IPS-18c (cell line): ENCODE measurements around the gene POLDIP3.
"Not testable (repeated sequence)": the region's sequence is repeated elsewhere in the genome, so short reads cannot be mapped to it uniquely, and the experiment has no call there.

Source experiments
- H3K4me3 ChIP-seq: 2 replicates; pipeline ENCODE4 v1.7.0; 2013; ENCODE audit warnings: low read depth, mild to moderate bottlenecking, low read length, moderate library complexity; ENCODE audit not compliant: insufficient read depth
- H3K9me3 ChIP-seq: one replicate; pipeline ENCODE4 v1.6.1; 2013; ENCODE audit warnings: mild to moderate bottlenecking, low read length, moderate library complexity; ENCODE audit not compliant: control insufficient read depth, insufficient read depth

The POLDIP3 gene

DNA sequence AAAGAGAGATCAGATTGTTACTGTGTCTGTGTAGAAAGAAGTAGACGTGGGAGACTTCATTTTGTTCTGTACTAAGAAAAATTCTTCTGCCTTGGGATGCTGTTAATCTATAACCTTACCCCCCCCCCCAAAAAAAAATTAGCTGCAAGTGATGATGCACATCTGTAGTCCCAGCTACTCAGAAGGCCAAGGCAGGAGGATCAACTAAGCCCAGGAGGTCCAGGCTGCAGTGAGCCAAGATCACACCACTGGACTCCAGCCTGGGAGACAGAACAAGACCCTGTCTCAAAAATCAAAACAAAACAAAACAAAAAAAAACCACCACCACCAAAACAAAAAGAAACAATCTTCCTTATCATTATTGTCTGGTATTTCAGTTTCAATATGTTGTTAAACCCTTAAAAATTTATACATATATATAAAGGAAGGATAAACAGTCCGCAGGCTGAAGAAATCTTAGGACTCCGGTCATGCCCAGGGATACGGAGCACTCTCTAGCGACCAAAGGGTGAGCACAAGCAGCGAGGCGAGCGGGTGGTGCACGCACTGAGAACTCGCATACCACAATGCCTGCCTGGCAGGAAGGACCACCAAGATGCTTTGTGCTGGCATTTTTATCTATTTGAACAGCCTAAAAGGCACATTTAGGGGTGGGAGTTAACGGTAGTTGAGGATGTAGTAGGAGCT is 6.4 kb downstream of the POLDIP3 start:
- Histone ChIP-seq H3K4me3 (no peak overlapping the region), H3K9me3 (peaks cover 4% of the 10 kb centered on the region)

DNA sequence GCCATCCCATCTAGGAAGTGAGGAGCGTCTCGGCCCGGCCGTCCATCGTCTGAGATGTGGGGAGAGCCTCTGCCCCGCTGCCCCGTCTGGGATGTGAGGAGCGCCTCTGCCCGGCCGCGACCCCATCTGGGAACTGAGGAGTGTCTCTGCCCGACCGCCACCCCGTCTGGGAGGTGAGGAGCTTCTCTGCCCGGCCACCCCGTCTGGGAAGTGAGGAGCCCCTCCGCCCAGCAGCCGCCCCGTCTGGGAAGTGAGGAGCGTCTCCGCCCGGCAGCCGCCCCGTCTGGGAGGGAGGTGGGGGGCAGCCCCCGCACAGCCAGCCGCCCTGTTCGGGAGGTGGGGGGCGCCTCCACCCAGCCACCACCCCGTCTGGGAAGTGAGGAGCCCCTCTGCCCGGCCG is 7.0 kb downstream of the POLDIP3 start:
- not testable (repeated sequence) for H3K9me3 ChIP-seq, H3K4me3 ChIP-seq

DNA sequence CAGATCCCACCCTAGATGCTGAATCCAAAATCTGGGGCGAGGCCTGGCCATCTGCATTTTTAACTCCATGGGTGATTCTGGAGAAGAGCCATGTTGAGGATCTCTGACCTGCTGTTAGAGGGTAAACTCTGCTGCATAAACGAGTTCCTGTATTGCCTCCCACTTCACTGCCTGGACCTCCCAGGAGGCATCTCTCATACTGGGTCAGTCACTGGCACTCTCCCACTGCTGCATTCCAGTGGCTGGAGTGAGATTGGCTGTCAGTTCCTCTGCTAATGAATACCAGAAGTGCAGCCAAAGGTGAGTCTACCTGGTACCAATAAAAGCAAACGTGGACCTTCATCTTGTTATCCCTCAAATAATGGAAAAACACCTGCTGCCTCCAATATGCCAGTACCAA is 10.3 kb downstream of the POLDIP3 start:
- Histone ChIP-seq H3K4me3 (no peak overlapping the region), H3K9me3 (no peaks in the 10 kb centered on the region)

DNA sequence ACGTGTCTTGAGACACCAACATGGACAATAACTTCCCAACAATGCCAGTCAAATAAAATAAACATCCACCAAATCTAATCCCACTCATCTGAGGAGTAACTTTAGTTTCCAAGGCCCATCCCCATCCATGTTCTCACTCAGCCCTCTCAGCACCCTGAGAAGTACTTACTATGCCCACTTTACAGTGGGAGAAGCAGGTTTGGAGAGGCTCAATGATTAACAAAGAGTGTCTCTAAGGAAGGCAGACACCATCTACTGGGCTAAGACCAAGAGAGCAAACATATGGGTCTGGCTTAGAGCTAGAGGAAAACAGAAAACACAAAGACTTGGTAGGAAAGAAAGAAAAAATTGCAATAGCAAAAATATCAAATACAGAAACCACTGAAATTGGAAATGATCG is 11.3 kb downstream of the POLDIP3 start:
- Histone ChIP-seq H3K4me3 (no peak overlapping the region), H3K9me3 (no peaks in the 10 kb centered on the region)

DNA sequence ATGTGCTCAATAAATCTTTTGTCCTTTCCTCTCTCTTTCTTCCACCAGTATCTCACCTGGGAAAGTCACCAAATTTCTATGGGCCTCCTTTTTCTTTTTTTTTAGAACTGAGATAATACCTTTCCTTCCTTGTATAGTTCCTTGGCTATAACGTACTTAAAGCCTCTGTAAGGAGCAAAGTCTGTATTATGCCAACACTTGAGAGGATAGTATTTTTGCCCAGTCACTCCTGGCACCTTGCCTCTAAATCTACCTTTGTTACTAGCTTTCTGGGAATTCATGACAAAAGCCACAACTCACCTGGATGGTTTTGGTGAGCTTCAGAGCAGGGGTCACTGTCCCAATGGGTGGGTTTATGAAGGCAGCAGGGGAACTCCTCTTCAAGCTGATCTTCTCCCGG is 12.2 kb downstream of the POLDIP3 start:
- H3K9me3 ChIP-seq = no peaks in the 10 kb centered on the region
- no peak overlapping the region for H3K4me3 ChIP-seq

DNA sequence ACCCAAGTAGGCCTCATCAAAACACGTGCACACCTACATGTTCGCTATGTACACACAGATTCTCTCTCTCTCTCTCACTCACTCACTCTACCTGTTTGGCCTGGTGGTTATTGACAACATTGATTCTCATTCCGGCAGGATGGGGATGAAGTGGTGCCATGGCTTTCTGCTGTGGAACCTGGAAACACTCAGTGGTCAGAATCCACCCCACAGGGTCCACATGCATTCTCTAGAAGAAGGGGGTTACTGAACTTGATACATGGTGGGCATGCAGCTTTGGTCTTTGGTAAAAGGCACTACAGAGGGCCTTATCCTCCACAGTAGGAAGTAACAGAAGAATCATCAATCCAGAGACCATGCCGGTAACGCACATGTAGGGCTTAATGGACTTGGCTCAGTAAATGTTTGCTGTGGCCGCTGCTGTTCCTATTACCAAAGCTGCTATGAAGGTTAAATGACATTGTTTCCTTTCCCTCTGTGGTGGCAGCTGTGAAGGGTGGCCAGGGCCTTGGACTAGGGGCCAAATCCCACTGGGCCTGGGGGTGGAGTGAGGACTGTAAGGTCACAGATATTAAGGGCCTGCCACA is 12.7 kb downstream of the POLDIP3 start:
- H3K4me3 ChIP-seq = no peak overlapping the region

DNA sequence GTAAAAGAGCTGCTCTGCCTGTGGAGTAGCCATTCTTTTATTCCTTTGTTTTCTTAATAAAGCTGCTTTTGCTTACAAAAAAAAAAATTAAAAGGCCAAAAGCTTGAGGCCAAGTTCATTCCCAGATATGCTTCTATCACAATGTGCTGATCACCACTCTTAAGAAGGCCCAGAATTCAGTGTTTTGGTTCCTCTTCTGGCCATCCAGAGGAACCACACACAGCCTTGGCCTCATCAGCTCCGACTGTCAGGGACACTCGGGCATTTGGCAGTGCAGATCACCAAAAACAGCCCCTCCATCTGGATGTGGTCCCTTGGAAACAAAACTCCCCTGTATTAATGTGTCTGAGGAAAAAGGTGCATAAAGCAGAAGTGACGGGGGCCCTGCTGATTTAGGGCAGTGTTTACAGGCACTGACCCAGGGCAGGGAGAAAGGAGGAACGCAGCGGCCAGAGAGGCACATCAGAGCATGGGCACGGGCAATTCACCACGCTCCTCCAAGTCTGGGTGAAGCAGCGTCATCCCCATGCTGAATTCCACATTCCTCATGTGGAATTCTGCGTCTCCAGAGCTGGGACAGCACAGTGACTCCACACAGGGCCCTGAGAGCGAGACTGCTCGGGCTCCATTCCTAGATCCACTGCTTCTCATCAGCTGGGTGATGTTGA is 17.7 kb downstream of the POLDIP3 start:
- no peak overlapping the region for H3K4me3 ChIP-seq
- H3K9me3 ChIP-seq = no peaks in the 10 kb centered on the region

More for the DNA sequence above, 12.7 kb downstream of the POLDIP3 start:
- H3K9me3 ChIP-seq = no peaks in the 10 kb centered on the region

DNA sequence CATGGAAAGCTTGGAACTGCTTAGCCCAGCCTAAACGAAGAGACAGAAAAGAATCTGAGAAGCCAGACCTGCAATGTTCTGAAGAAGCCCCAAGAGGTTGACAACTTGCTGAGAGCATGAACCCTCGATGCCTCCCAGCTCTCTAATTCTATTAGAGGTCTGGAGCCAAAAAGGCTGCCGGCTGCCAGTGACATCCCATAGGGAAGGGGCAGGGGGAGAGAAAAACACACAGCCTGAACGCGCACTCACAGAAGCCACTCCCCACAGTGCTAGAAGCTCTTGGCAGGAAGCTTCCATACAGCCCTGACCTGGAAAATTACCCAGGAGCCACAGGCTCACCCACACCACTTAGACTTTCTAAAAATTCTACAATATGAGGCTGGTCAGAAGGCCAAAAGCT is 18.3 kb downstream of the POLDIP3 start:
- no peak overlapping the region for H3K4me3 ChIP-seq
- H3K9me3 ChIP-seq = no peaks in the 10 kb centered on the region

DNA sequence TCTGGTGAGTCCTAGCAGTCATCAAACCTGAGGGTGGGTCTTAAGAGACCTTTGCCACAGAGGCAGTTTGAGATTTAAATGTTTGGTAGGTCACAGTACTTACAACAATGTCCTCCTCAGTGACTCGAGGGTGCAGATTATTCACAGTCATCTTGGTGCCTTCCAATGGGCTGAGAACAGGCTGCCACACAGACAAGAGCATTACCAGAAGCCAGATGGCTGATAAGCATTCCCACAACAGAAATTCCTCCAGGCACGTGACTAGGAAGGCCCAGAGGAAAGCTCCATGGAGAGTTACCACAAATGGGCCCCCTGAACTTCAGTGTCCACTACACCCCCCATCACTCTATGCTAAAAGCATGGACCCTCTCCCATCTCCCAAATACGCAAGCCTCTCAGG is 19.2 kb downstream of the POLDIP3 start:
- Histone ChIP-seq H3K4me3 (no peak overlapping the region), H3K9me3 (no peaks in the 10 kb centered on the region)

DNA sequence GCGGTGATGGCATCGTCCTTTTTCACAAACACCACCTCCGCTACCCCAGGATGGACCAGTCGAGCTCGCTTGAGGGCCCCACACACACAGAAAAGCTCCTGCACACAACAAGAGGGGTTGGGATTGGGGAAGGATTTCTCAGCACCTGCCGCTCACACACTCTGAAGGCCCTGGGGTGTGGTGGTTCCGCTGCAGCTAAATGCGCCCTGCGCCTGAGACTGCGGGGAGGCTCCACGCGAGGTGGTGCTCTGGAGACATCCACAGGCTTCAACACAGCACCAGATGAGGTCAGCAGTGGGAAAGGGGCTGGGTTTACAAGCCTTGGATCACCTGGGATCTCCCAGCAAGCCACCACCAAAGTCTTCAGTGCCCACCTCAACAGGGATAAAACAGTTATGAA is 22.7 kb downstream of the POLDIP3 start:
- H3K4me3 ChIP-seq = no peak overlapping the region
- no peaks in the 10 kb centered on the region for H3K9me3 ChIP-seq

DNA sequence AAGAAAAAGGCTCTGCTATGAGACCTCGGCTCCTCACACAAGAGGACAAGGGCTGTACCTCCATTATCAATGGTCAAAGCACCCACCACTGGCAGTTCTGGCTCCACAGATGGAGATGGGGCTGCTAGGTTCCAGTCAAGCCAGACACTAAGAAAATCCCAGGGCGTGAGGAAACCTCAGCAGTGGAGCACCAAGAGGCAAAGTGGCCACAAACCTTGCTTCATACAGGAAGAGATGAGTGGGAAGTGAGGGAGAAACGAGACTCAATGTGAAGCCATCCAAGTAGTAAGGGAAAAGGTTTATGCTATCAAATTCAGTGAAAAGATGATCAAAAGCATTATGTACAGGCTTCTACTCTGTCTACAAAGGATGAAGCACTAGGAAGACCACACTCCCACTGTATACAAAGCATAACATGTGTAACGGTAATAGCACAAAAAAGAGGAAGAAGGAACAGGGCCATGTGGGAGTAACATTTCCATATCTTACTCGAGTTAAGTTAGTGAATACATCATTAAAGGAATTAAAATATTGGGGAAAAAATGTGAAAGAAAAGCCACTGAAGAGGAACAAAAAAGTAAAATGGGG is 27.0 kb downstream of the POLDIP3 start:
- H3K9me3 ChIP-seq = no peaks in the 10 kb centered on the region
- no peak overlapping the region for H3K4me3 ChIP-seq

DNA sequence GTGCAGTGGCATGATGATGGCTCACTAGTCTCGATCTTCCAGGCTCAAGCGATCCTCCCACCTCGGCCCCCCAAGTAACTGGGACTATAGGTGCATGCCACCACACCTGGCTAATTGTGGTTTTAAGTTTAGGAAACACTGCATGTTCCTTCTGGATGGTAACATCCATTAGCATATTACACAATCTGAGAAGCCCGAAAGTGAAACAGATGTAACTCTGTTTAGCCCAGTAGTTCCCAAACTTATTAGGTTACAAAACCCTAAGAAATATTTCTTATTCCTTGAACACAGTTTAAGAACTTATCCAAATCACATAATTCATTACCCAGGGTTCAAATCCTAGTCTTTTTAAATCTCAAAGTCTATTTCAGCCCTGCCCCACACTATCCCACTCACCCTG is 28.3 kb downstream of the POLDIP3 start:
- H3K9me3 ChIP-seq = no peaks in the 10 kb centered on the region
- H3K4me3 ChIP-seq = no peak overlapping the region

DNA sequence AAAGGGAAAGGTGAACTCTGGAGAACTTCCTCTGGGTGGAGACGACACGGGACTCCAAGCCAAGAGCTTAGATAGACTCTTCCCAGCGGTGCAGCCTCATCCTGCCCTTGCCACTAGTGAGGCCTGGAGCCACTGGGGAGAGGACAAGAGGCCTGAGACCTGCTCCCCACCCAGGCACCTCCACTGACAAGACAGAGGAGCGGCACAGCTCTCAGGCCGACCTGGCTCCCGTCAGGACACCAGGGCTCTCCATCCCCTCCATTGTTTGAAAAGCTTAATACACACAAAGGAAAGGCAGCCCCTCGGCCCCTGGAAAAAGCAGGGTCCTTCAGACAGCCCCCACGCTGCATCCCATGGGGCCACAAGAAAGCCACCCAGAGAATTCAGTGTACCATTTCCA is 29.6 kb downstream of the POLDIP3 start:
- H3K9me3 ChIP-seq = no peaks in the 10 kb centered on the region
- no peak overlapping the region for H3K4me3 ChIP-seq

DNA sequence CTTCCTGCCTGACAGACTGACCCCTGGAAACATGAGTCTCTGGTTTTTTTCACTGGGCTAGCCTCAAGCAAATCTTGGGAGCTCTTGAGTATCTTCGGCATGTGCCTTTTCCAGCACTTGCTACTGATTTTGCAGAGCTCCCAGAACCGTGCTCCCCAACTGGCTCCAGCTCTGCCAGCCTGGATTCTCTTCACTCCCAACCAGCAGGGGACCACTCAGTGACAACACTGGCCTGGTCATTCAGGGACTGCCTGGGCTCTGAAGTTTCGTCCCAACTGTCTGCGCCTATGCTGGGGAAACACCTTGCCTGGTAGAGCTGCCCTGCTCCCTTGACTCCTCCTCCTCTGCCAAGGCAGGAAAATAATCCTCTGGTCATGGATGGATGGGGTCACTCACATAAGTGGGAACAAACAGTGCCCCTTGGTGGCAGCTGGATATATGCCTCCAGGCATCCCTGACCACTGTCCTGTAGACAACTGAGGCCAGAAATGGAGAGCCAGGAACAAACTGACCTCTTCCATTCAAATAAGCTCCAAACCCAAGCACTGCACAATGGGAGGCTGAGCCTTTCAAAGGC is 30.2 kb downstream of the POLDIP3 start:
- Histone ChIP-seq H3K4me3 (no peak overlapping the region), H3K9me3 (no peaks in the 10 kb centered on the region)

DNA sequence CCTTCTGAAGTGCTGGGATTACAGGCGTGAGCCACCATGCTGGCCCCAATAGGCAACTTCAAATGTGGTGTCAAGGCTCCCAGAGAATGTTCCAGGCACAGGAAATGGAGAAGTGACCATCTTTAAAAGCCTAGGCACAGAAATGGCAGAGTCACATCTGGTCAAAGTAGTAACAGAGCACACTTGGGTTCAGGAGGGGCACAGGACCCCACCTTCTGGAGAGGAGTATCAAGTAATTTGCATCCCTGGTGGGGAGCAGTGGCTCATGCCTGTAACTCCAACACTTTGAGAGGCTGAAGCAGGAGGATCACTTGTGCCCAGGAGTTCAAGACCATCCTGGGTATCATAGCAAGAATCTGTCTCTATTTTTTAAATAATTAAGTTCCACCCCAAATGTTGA is 31.7 kb downstream of the POLDIP3 start:
- Histone ChIP-seq H3K4me3 (no peak overlapping the region), H3K9me3 (no peaks in the 10 kb centered on the region)

DNA sequence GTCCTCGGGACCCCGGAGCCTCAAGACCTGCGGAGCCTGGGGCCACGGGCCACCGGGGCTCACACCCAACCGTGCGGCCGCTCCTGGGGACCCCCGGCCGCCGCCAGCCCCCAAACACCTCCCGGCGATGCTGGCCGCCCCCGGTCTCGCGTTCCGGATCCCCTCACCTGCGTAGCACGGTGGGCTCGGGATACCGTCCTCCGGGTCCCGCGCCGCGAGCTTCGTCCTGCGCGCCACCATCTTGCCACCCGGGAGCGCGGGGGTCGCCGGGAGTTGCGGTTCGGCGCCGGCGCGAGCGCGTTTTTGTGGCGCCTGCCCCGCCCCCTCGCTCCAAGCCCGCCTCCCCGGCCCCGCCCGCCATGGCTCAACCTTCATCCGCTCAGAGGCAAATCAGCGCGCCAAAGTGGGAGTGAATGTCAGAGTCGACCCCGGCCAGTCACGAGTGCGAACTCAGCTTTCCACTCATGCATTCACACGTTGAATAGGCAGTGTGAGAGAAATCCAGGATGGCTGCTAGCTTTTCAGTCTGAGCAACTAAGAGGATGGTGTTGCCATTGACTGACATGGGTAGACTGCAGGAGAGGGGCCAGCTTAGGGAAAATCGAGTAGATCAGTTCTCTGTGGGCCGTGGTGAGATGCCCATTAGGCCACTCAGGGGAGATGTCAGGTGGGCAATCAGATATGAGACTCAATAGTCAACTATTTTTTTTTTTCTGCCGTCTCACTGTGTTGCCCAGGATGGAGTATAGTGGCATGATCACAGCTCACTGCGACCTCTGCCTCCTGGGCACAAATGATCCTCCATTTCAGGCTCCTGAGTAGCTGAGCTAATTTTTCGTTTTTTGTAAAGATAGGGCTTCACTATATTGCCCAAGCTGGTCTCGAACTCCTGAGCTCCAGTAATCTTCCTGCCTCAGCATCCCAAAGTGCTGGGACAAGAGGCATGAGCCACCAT is 32.6 kb downstream of the POLDIP3 start:
- peak overlapping the region; percentile 81 for H3K4me3 ChIP-seq

DNA sequence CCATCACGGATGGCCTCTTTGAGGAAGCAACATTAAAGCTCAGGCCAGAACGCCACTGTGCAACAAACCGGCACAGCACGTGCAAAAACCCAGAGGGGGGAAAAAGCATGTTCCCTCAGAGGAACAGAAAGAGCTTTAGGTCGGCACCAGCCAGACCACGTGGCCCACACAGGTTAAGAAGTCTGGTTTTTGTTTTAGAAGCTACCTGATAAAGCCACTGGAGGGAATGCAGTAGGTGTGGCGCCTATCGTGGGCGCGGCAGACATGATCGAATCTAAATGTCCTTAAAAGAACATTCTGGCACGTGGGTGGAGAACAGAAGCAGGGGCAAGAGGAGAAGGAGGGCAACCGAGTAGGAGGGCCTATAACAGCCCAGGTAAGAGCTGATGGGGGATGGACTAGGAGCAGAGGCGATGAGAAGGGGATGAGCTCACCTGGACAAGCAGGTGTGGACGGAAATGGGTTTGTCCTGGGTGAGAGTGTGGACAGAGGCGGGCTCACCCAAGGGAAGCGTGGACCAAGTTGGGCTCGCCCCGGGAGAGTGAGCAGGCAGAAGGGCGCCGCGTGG is 33.4 kb downstream of the POLDIP3 start:
- peak overlapping the region; percentile 81 for H3K4me3 ChIP-seq
- not testable (repeated sequence) for H3K9me3 ChIP-seq

More for the DNA sequence above, 32.6 kb downstream of the POLDIP3 start:
- no peaks in the 10 kb centered on the region for H3K9me3 ChIP-seq
